Posterior vena cava (tissue), 2 donors: ENCODE results near the gene PKP3. TPM values are rescaled to one million over a fixed set of nuclear protein-coding genes. Genes with fewer than 3 reads are reported as not detected.
"Not testable (repeated sequence)": the region's sequence is repeated elsewhere in the genome, so short reads cannot be mapped to it uniquely, and the experiment has no call there.

ENCODE experiments used
- DNase-seq: peaks from one replicate; pipeline ENCODE4 v3.0.0-alpha.2; 2020; ENCODE audit warnings: low spot score
- intact Hi-C, 2 donors: fragments of 100-400 bp; cut with DNase I; formaldehyde crosslinking; loops; one replicate each; pipeline versions ENCODE4 v1.14.1 to v1.14.2; 2022 to 2023
- total RNA-seq, 2 donors: library from RNA; stranded (reverse); fragmentation: NEBNext Ultra II Directional; extraction: Animal tissue kit (Norgen Biotek cat#: 25700); gene quantifications; one replicate each; pipeline ENCODE4 v1.2.1, GENCODE V29; 2021
- donor health status: DM: yes; HTN: yes; CAD: no.
- donor health status: DM: yes; HTN: yes; CAD: no.

PKP3 gene
- total RNA-seq, 2 donors from 2014 or later = 0.10 TPM; not detected in 1

GRCh38 chr11:434496-434895, 40.5 kb downstream of the PKP3 start:
- DNase-seq = no peak
- intact Hi-C loops = no loop called here

GRCh38 chr11:434999-435740, 41.2 kb downstream of the PKP3 start:
- DNase-seq, intact Hi-C loops: not testable (repeated sequence)

- DNase-seq = no peak
- intact Hi-C loops = no loop called here
These were observed 43.3 kb downstream of the PKP3 start for GRCh38 chr11:437228-437870.

- intact Hi-C loops = no loop called here
- DNase-seq = no peak
These were observed 44.3 kb downstream of the PKP3 start for GRCh38 chr11:438101-438844.

- intact Hi-C loops = no loop called here
- no peak for DNase-seq
These were observed 45.5 kb downstream of the PKP3 start for GRCh38 chr11:439315-440064.

- intact Hi-C loops = no loop called here
- no peak for DNase-seq
These were observed 46.3 kb downstream of the PKP3 start for GRCh38 chr11:440065-441042.

GRCh38 chr11:441043-441417, 47.0 kb downstream of the PKP3 start:
- intact Hi-C loops = no loop called here
- DNase-seq = no peak

GRCh38 chr11:441418-442274, 47.6 kb downstream of the PKP3 start, which contains the start of gene ANO9:
TSS of gene ANO9 (minus strand) at chr11:442011. CDS start at chr11:441926, 85 bp downstream.
- no peak for DNase-seq
- intact Hi-C loops = no loop called here

- intact Hi-C loops = no loop called here
- DNase-seq = no peak
These were observed 48.6 kb downstream of the PKP3 start for GRCh38 chr11:442611-443081.

GRCh38 chr11:443542-444199, 49.7 kb downstream of the PKP3 start:
- intact Hi-C loops = no loop called here
- peak; percentile 78 for DNase-seq

- DNase-seq = peak; percentile 78
- intact Hi-C loops = no loop called here
These were observed 50.6 kb downstream of the PKP3 start for GRCh38 chr11:444396-445144.

GRCh38 chr11:445765-446588, 52.0 kb downstream of the PKP3 start:
- peak; percentile 76 for DNase-seq
- intact Hi-C loops = no loop called here

GRCh38 chr11:446891-447290, 52.9 kb downstream of the PKP3 start:
- intact Hi-C loops = no loop called here
- peak; percentile 76 for DNase-seq

- intact Hi-C loops = no loop called here
- peak; percentile 98 for DNase-seq
These were observed 54.1 kb downstream of the PKP3 start for GRCh38 chr11:447923-448731.
